ENCODE results near the gene C17orf107.

Gene C17orf107

DNA sequence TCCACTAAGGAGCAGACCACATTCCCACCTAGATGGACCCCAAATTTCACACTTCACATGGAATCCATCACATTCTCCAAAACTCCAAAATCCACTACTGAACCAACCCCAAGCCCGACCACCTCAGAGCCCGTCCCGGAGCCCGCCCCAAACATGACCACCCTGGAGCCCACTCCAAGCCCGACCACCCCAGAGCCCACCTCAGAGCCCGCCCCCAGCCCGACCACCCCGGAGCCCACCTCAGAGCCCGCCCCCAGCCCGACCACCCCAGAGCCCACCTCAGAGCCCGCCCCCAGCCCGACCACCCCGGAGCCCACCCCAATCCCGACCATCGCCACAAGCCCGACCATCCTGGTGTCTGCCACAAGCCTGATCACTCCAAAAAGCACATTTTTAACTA, 34.3 kb downstream of the C17orf107 start:
- H3K27me3 ChIP-seq (ENCODE audit: insufficient read depth, insufficient read length): no peaks in the 10 kb centered on the region
- no peak overlapping the region for H3K9ac ChIP-seq (ENCODE audit: insufficient read length, low read depth)
- H3K4me3 ChIP-seq (ENCODE audit: insufficient read length, low read depth): no peak overlapping the region
- peaks cover 55% of the 10 kb centered on the region for H3K36me3 ChIP-seq (ENCODE audit: insufficient read depth, insufficient read length, low read length)
- H3K4me1 ChIP-seq (ENCODE audit: insufficient read depth, insufficient read length): peaks cover 7% of the 10 kb centered on the region
- TF ChIP-seq SUZ12 (IDR thresholded peaks at IDR 0.05; ENCODE audit: extremely low read depth, insufficient read depth, insufficient read length) (no peak), ZNF274 (IDR thresholded peaks at IDR 0.05; ENCODE audit: low read depth, low read length) (no peak), YY1 (IDR thresholded peaks at IDR 0.05; ENCODE audit: insufficient read depth, insufficient read length) (no peak)
- no peaks in the 10 kb centered on the region for H3K9me3 ChIP-seq (ENCODE audit: insufficient read depth, low read length)
- no peak for DNase-seq (ENCODE audit: low read depth, low spot score)

DNA sequence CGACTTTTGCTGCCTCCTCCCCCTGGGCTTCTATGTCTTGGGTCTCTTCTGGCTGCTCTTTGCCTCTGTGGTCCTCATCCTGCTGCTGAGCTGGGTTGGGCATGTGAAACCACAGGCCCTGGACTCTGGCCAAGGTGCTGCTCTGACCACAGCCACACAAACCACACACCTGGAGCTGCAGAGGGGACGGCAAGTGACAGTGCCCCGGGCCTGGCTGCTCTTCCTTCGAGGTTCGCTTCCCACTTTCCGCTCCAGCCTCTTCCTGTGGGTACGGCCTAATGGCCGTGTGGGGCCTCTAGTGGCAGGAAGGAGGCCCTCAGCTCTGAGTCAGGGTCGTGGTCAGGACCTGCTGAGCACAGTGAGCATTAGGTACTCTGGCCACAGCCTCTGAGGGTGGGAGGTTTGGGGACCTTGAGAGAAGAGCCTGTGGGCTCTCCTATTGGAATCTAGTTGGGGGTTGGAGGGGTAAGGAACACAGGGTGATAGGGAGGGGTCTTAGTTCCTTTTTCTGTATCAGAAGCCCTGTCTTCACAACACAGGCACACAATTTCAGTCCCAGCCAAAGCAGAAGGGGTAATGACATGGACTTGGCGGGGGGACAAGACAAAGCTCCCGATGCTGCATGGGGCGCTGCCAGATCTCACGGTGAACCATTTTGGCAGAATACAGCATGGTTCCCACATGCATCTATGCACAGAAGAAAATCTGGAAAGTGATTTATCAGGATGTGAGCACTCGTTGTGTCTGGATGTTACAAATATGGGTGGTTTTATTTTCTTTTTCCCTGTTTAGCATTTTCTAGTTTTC, 35.0 kb downstream of the C17orf107 start:
- TF ChIP-seq YY1 (IDR thresholded peaks at IDR 0.05; ENCODE audit: insufficient read depth, insufficient read length) (no peak), ZNF274 (IDR thresholded peaks at IDR 0.05; ENCODE audit: low read depth, low read length) (no peak), SUZ12 (IDR thresholded peaks at IDR 0.05; ENCODE audit: extremely low read depth, insufficient read depth, insufficient read length) (no peak)
- Histone ChIP-seq H3K4me3 (ENCODE audit: insufficient read length, low read depth) (no peak overlapping the region), H3K9me3 (ENCODE audit: insufficient read depth, low read length) (no peaks in the 10 kb centered on the region), H3K4me1 (ENCODE audit: insufficient read depth, insufficient read length) (peaks cover 10% of the 10 kb centered on the region), H3K36me3 (ENCODE audit: insufficient read depth, insufficient read length, low read length) (peaks cover 57% of the 10 kb centered on the region), H3K9ac (ENCODE audit: insufficient read length, low read depth) (no peak overlapping the region), H3K27me3 (ENCODE audit: insufficient read depth, insufficient read length) (no peaks in the 10 kb centered on the region)
- DNase-seq (ENCODE audit: low read depth, low spot score): no peak

DNA sequence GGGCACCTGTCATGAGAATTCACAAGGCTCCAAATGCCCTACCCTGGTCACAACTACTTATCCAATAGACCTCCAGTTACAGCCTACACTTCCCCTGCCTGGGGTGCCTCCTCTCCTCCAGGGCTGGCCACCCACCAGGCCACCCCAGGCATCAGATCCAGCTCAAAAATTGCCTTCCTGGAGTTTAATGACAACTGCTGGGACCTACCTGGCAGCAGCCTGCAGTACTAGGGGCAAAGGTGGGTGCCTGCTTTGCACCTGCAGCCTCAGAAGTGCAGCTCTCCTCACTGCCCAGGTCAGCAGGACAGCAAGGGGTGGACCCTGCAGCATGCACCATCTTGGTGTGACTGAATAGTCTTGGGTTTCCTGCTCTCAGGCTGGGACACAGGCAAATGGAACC, 36.3 kb downstream of the C17orf107 start:
- peaks cover 10% of the 10 kb centered on the region for H3K4me1 ChIP-seq (ENCODE audit: insufficient read depth, insufficient read length)
- DNase-seq (ENCODE audit: low read depth, low spot score): no peak
- no peaks in the 10 kb centered on the region for H3K9me3 ChIP-seq (ENCODE audit: insufficient read depth, low read length)
- H3K27me3 ChIP-seq (ENCODE audit: insufficient read depth, insufficient read length): no peaks in the 10 kb centered on the region
- peaks cover 53% of the 10 kb centered on the region for H3K36me3 ChIP-seq (ENCODE audit: insufficient read depth, insufficient read length, low read length)
- TF ChIP-seq ZNF274 (IDR thresholded peaks at IDR 0.05; ENCODE audit: low read depth, low read length): no peak
- TF ChIP-seq YY1 (IDR thresholded peaks at IDR 0.05; ENCODE audit: insufficient read depth, insufficient read length): no peak
- no peak for TF ChIP-seq SUZ12 (IDR thresholded peaks at IDR 0.05; ENCODE audit: extremely low read depth, insufficient read depth, insufficient read length)
- no peak overlapping the region for H3K4me3 ChIP-seq (ENCODE audit: insufficient read length, low read depth)
- H3K9ac ChIP-seq (ENCODE audit: insufficient read length, low read depth): no peak overlapping the region

DNA sequence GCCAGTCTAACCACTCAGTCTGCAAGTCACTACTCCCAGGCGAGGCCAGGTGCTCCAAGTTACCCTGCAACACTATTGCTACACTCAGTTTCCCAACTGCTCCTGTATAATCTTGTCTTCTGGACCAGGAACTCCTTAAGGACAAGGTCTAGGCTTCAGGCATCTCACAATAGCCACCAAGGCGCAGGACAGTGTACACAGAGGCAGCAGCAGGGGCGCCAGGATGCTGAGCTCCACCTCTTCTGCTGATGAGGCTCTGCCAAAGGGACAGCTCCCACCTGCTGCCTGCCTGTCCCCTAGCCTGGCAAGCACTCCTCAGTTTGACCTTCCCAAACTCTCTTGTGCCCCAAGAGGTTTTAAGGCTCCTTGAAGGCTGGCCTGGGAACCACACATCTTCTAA, 37.1 kb downstream of the C17orf107 start:
- Histone ChIP-seq H3K9me3 (ENCODE audit: insufficient read depth, low read length) (no peaks in the 10 kb centered on the region), H3K36me3 (ENCODE audit: insufficient read depth, insufficient read length, low read length) (peaks cover 48% of the 10 kb centered on the region), H3K9ac (ENCODE audit: insufficient read length, low read depth) (no peak overlapping the region), H3K4me3 (ENCODE audit: insufficient read length, low read depth) (no peak overlapping the region), H3K4me1 (ENCODE audit: insufficient read depth, insufficient read length) (peaks cover 10% of the 10 kb centered on the region), H3K27me3 (ENCODE audit: insufficient read depth, insufficient read length) (no peaks in the 10 kb centered on the region)
- DNase-seq (ENCODE audit: low read depth, low spot score): no peak
- TF ChIP-seq YY1 (IDR thresholded peaks at IDR 0.05; ENCODE audit: insufficient read depth, insufficient read length): no peak
- TF ChIP-seq ZNF274 (IDR thresholded peaks at IDR 0.05; ENCODE audit: low read depth, low read length): no peak
- no peak for TF ChIP-seq SUZ12 (IDR thresholded peaks at IDR 0.05; ENCODE audit: extremely low read depth, insufficient read depth, insufficient read length)

DNA sequence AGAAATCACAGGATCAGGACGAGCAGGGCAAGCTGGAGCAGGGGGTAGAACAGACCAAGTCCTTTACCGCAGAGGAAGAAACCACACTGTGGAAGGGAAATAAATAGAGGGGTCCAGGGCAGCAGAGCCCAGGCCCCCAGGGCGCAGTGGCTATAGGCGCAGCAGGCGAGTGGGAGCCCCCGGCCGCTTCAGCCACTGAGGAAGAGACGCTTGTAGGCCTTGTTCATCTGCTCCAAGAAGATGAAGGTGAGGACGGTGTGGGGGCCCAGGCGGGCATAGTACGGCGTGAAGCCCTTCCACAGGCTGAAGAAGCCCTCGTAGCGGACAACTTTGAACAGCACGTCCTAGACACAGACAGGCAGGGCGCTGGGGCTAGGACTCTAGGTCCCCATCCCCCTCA, 38.2 kb downstream of the C17orf107 start:
- Histone ChIP-seq H3K4me1 (ENCODE audit: insufficient read depth, insufficient read length) (peaks cover 10% of the 10 kb centered on the region), H3K9ac (ENCODE audit: insufficient read length, low read depth) (no peak overlapping the region), H3K36me3 (ENCODE audit: insufficient read depth, insufficient read length, low read length) (peaks cover 55% of the 10 kb centered on the region), H3K4me3 (ENCODE audit: insufficient read length, low read depth) (no peak overlapping the region), H3K27me3 (ENCODE audit: insufficient read depth, insufficient read length) (no peaks in the 10 kb centered on the region), H3K9me3 (ENCODE audit: insufficient read depth, low read length) (no peaks in the 10 kb centered on the region)
- DNase-seq (ENCODE audit: low read depth, low spot score): no peak
- TF ChIP-seq ZNF274 (IDR thresholded peaks at IDR 0.05; ENCODE audit: low read depth, low read length): no peak
- no peak for TF ChIP-seq SUZ12 (IDR thresholded peaks at IDR 0.05; ENCODE audit: extremely low read depth, insufficient read depth, insufficient read length)
- TF ChIP-seq YY1 (IDR thresholded peaks at IDR 0.05; ENCODE audit: insufficient read depth, insufficient read length): no peak

DNA sequence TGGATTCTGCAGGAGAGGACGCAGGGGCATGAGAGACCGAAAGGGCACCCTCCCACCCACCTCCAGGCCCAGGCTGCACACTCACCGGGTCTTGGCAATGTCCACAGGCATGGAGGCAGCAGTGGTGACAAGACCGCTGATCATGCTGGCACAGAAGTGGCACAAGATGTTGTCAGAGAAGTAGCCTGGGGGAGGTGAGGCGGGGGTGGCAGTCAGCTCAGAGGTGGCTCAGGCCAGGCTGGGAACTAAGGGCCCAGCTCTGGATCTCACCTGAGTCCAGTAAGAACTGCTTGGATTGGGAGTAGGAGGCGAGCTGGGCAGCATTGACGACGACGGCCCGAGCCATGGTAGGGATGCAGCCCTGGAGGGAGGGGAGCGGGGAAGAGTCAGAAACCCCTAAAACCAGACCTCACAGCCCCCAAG, 38.7 kb downstream of the C17orf107 start:
- peaks cover 10% of the 10 kb centered on the region for H3K4me1 ChIP-seq (ENCODE audit: insufficient read depth, insufficient read length)
- no peaks in the 10 kb centered on the region for H3K9me3 ChIP-seq (ENCODE audit: insufficient read depth, low read length)
- H3K9ac ChIP-seq (ENCODE audit: insufficient read length, low read depth): peak overlapping the region; percentile 99
- H3K27me3 ChIP-seq (ENCODE audit: insufficient read depth, insufficient read length): no peaks in the 10 kb centered on the region
- no peak for DNase-seq (ENCODE audit: low read depth, low spot score)
- H3K4me3 ChIP-seq (ENCODE audit: insufficient read length, low read depth): no peak overlapping the region
- H3K36me3 ChIP-seq (ENCODE audit: insufficient read depth, insufficient read length, low read length): peaks cover 57% of the 10 kb centered on the region
- no peak for TF ChIP-seq ZNF274 (IDR thresholded peaks at IDR 0.05; ENCODE audit: low read depth, low read length)
- TF ChIP-seq SUZ12 (IDR thresholded peaks at IDR 0.05; ENCODE audit: extremely low read depth, insufficient read depth, insufficient read length): no peak
- no peak for TF ChIP-seq YY1 (IDR thresholded peaks at IDR 0.05; ENCODE audit: insufficient read depth, insufficient read length)

DNA sequence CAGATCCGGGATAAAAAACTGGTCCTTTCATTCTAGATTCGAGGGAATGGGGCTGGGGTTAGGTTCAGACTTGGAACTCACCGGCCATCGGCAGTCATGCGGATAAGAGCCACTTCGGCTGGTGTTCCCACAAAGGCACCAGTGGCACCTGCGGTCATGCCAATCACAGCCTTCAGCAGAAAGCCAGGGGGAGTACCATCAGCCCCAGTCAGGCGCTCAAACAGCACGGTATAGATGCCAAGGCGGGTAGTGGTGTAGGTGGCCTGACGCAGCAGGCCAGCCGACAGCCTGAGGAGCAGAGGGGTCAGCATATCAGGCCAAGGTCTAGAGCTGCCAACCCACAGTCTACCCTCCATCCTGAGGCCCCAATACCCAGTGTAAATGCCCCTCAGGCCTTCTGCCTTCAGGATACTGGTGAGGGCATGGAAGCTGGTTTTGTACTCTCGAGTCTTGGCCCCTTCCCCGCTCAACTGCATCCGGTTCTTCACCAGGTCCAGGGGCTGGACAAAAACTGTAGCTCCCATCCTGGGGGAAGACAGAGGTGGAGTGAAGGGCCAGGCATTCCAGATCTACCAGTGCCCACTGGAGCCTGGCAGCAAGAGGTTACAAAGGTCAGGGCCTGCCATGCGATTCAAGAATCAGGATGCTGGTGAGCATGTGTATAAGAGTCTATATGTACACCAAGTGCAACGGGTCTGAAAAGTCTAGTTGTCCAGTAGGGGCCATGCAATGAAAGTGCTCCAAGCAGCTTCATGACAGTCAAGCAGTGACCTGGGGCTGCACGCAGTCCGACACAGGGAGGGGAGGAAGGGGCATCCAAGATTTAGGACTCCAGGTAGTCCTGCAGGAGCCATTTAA, 39.6 kb downstream of the C17orf107 start:
- Histone ChIP-seq H3K4me1 (ENCODE audit: insufficient read depth, insufficient read length) (peaks cover 10% of the 10 kb centered on the region), H3K9me3 (ENCODE audit: insufficient read depth, low read length) (no peaks in the 10 kb centered on the region), H3K9ac (ENCODE audit: insufficient read length, low read depth) (peak overlapping the region; percentile 99), H3K4me3 (ENCODE audit: insufficient read length, low read depth) (peak overlapping the region; percentile 91), H3K27me3 (ENCODE audit: insufficient read depth, insufficient read length) (no peaks in the 10 kb centered on the region), H3K36me3 (ENCODE audit: insufficient read depth, insufficient read length, low read length) (peaks cover 65% of the 10 kb centered on the region)
- DNase-seq (ENCODE audit: low read depth, low spot score): no peak
- TF ChIP-seq ZNF274 (IDR thresholded peaks at IDR 0.05; ENCODE audit: low read depth, low read length): no peak
- no peak for TF ChIP-seq YY1 (IDR thresholded peaks at IDR 0.05; ENCODE audit: insufficient read depth, insufficient read length)
- TF ChIP-seq SUZ12 (IDR thresholded peaks at IDR 0.05; ENCODE audit: extremely low read depth, insufficient read depth, insufficient read length): no peak
